ENCODE measurements around the gene CARMIL1.

DNA sequence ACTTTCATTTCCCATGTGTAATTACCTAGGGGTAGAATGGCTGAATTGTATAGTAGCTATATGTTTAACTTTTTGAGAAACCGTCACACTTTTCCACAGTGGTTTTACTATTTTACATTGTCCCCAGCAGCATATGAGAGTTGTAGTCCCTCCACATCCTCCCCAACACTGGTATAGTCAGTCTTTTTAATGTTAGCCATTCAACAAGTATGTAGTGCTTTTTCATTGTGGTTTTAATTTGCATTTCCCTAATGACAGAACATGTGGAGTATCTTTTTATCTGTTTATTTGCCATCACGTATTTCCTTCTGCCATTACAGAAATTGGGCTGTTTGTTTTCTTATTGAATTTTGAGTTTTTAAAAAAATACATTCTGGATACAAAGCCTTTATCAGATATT, 148.4 kb downstream of the CARMIL1 start:
- TF ChIP-seq, protein P1, sequence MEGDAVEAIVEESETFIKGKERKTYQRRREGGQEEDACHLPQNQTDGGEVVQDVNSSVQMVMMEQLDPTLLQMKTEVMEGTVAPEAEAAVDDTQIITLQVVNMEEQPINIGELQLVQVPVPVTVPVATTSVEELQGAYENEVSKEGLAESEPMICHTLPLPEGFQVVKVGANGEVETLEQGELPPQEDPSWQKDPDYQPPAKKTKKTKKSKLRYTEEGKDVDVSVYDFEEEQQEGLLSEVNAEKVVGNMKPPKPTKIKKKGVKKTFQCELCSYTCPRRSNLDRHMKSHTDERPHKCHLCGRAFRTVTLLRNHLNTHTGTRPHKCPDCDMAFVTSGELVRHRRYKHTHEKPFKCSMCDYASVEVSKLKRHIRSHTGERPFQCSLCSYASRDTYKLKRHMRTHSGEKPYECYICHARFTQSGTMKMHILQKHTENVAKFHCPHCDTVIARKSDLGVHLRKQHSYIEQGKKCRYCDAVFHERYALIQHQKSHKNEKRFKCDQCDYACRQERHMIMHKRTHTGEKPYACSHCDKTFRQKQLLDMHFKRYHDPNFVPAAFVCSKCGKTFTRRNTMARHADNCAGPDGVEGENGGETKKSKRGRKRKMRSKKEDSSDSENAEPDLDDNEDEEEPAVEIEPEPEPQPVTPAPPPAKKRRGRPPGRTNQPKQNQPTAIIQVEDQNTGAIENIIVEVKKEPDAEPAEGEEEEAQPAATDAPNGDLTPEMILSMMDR (IDR thresholded peaks at IDR 0.05), result no peak
- no peak for TF ChIP-seq POLR2A (IDR thresholded peaks at IDR 0.05)
